Measurements from ENCODE around the gene DUSP3.

- TF ChIP-seq CTCF (IDR thresholded peaks at IDR 0.05) (no peak), ZFX (IDR thresholded peaks at IDR 0.05; ENCODE audit: borderline replicate concordance) (no peak)
Observed at GRCh38 chr17:43780135-43780534, 1.4 kb upstream of the DUSP3 start, which contains the start of gene CFAP97D1.

All from 22Rv1 (cell line).